HepG2 (cell line): ENCODE data around the gene PAQR6. TPM values are rescaled to one million over a fixed set of nuclear protein-coding genes. Genes with fewer than 3 reads are reported as not detected.

Source experiments
- ATAC-seq: fragments of 200-7000 bp; cut with Tn5 transposase; 3 replicates; pipeline ENCODE4 v1.9.1; 2020; ENCODE audit warnings: mild to moderate bottlenecking, moderate library complexity
- BruUV-seq: library from RNA; stranded (reverse); fragments of 400-500 nt; replicated peaks from 2 replicates; lab custom pipeline; 2021; lab: Mats Ljungman, UMichigan
- CTCF ChIA-PET: fragments of 300-600 bp; formaldehyde crosslinking; extraction: SDS; loops from one replicate; lab custom pipeline; 2021; ENCODE audit warnings: low total read pairs, inconsistent platforms, low intra/inter-chr PET ratio; lab: Yijun Ruan, JAX
- POLR2A ChIA-PET: fragments of 350-600 bp; sonication (Branson Sonifier 250); formaldehyde crosslinking; loops from one replicate; lab custom pipeline; 2020; ENCODE audit warnings: antibody characterized with exemption, inconsistent platforms; lab: Yijun Ruan, JAX
- DNase-seq: peaks from one replicate; pipeline ENCODE4 v3.0.0-alpha.2; 2015; ENCODE audit warnings: low spot score
- FAIRE-seq: peaks from 3 replicates; lab custom pipeline; 2011; peaks lifted over from hg19 to GRCh38; lab: Jason Lieb, UNC
- H2AFZ ChIP-seq: one replicate; pipeline ENCODE4 v1.6.1; 2011; ENCODE audit warnings: low read length, inconsistent platforms
- H3K27ac ChIP-seq: fragments of 300-600 bp; 3 replicates; pipeline ENCODE4 v1.8.0; 2011; ENCODE audit warnings: mixed run types, mild to moderate bottlenecking, mixed read lengths, low read length, inconsistent platforms; ENCODE audit not compliant: insufficient read depth; ENCODE audit errors: extremely low read length
- H3K27me3 ChIP-seq, 2 experiments: fragments of 200-600 bp in 1 of 2; 2 replicates in 1 of 2; 3 replicates in 1 of 2; pipeline versions ENCODE4 v1.6.0 to v1.8.0; 2011; ENCODE audit warnings: low read length in 2 of 2, mild to moderate bottlenecking in 2 of 2, moderate library complexity in 2 of 2, inconsistent platforms in 1 of 2; ENCODE audit not compliant: insufficient read depth in 2 of 2, control insufficient read depth in 1 of 2
- H3K36me3 ChIP-seq, 2 experiments: fragments of 200-600 bp in 1 of 2; replicated peaks in 1 of 2; 2 replicates in 1 of 2; 3 replicates in 1 of 2; pipeline versions ENCODE4 v1.5.1 to v1.8.0; 2011; ENCODE audit warnings: low read length in 2 of 2, inconsistent platforms in 1 of 2; ENCODE audit not compliant: insufficient read depth in 2 of 2, control insufficient read depth in 1 of 2
- H3K4me1 ChIP-seq: 2 replicates; pipeline ENCODE4 v1.5.1; 2012; ENCODE audit warnings: low read length, inconsistent platforms; ENCODE audit not compliant: insufficient read depth
- H3K4me2 ChIP-seq: 2 replicates; pipeline ENCODE4 v1.6.0; 2011; ENCODE audit warnings: low read depth, low read length, inconsistent platforms
- H3K4me3 ChIP-seq, 3 experiments: fragments of 200-600 bp in 1 of 3; sonication (generic), shearing (Covaris generic) in 1 of 3; replicated peaks in 1 of 3; 2 replicates each; pipeline ENCODE4 v1.5.1; 2011 to 2016; ENCODE audit warnings: low read length in 3 of 3, inconsistent platforms in 2 of 3, low read depth in 2 of 3, mild to moderate bottlenecking in 2 of 3, control low read depth in 1 of 3, mixed read lengths in 1 of 3; ENCODE audit not compliant: insufficient read depth in 1 of 3
- H3K79me2 ChIP-seq: one replicate; pipeline ENCODE4 v1.6.1; 2011; ENCODE audit warnings: low read length, inconsistent platforms; ENCODE audit not compliant: insufficient read depth
- H3K9ac ChIP-seq: 2 replicates; pipeline ENCODE4 v1.6.0; 2011; ENCODE audit warnings: mild to moderate bottlenecking, low read depth, low read length, inconsistent platforms; ENCODE audit not compliant: insufficient read depth
- H3K9me3 ChIP-seq: 2 replicates; pipeline ENCODE4 v1.5.1; 2012; ENCODE audit warnings: mild to moderate bottlenecking, low read length
- H4K20me1 ChIP-seq: 2 replicates; pipeline ENCODE4 v1.6.0; 2011; ENCODE audit warnings: inconsistent platforms, mild to moderate bottlenecking, low read length, moderate library complexity; ENCODE audit not compliant: insufficient read depth
- NR2F6 ChIP-seq, 2 experiments: IDR thresholded peaks; 2 replicates each; pipeline ENCODE4 v1.6.1; 2016; ENCODE audit warnings: antibody characterized with exemption in 1 of 2, mild to moderate bottlenecking in 1 of 2
- RARA ChIP-seq: IDR thresholded peaks from 2 replicates; pipeline ENCODE4 v1.6.1; 2016; ENCODE audit warnings: missing genetic modification reagents, missing compliant biosample characterization
- SKIL ChIP-seq: sonication (generic); formaldehyde crosslinking; IDR thresholded peaks from 2 replicates; pipeline ENCODE4 v1.8.0; 2022; ENCODE audit warnings: missing genetic modification reagents, mild to moderate bottlenecking, moderate library complexity, borderline replicate concordance
- SMAD9 ChIP-seq: sonication (generic); formaldehyde crosslinking; IDR thresholded peaks from 2 replicates; pipeline ENCODE4 v1.5.1; 2020; ENCODE audit warnings: mild to moderate bottlenecking, missing genetic modification reagents
- SNAPC4 ChIP-seq: sonication (generic); formaldehyde crosslinking; IDR thresholded peaks from 2 replicates; pipeline ENCODE4 v1.4.0; 2020; ENCODE audit warnings: mild to moderate bottlenecking, missing genetic modification reagents
- TAF15 ChIP-seq: fragments of 200-400 bp; formaldehyde crosslinking; IDR thresholded peaks from one replicate; pipeline ENCODE4 v1.6.1; 2018; ENCODE audit warnings: mild to moderate bottlenecking, low read depth, low read length; ENCODE audit not compliant: poor library complexity, severe bottlenecking
- TCF7 ChIP-seq: sonication (generic); IDR thresholded peaks from 2 replicates; pipeline ENCODE4 v1.6.1; 2016; ENCODE audit warnings: antibody characterized with exemption, low read depth
- ZNF224 ChIP-seq: sonication (generic); formaldehyde crosslinking; IDR thresholded peaks from 2 replicates; pipeline ENCODE4 v1.5.0; 2020; ENCODE audit warnings: mild to moderate bottlenecking, missing genetic modification reagents
- ZNF350 ChIP-seq: sonication (generic); formaldehyde crosslinking; IDR thresholded peaks from 2 replicates; pipeline ENCODE4 v1.4.0; 2020; ENCODE audit warnings: mild to moderate bottlenecking, low read depth, missing genetic modification reagents, borderline replicate concordance
- ZNF44 ChIP-seq: sonication (generic); formaldehyde crosslinking; IDR thresholded peaks from 2 replicates; pipeline ENCODE4 v1.5.1; 2020; ENCODE audit warnings: mild to moderate bottlenecking, missing genetic modification reagents
- ZNF446 ChIP-seq: sonication (generic); formaldehyde crosslinking; IDR thresholded peaks from 2 replicates; pipeline ENCODE4 v1.5.0; 2020; ENCODE audit warnings: mild to moderate bottlenecking, missing genetic modification reagents
- ZNF468 ChIP-seq: sonication (generic); formaldehyde crosslinking; IDR thresholded peaks from 2 replicates; pipeline ENCODE4 v1.8.0; 2022; ENCODE audit warnings: mild to moderate bottlenecking, moderate library complexity, missing genetic modification reagents
- ZNF891 ChIP-seq: sonication (generic); formaldehyde crosslinking; IDR thresholded peaks from 2 replicates; pipeline ENCODE4 v1.5.0; 2020; ENCODE audit warnings: mild to moderate bottlenecking, missing genetic modification reagents
- WGBS: methylation state at CpG from one replicate; pipeline ENCODE4 v1.1.6; 2017; ENCODE audit warnings: low lambda C conversion rate; 5-methylcytosine and 5-hydroxymethylcytosine counted together
- in situ Hi-C: cut with HindIII; loops from 2 replicates; pipeline ENCODE4 v1.10.0; 2017; ENCODE audit warnings: low pct_unique_long_range_greater_than_20kb; ENCODE audit not compliant: extremely low pct_ligation_motif_present
- intact Hi-C: fragments of 100-400 bp; cut with micrococcal nuclease; formaldehyde crosslinking; loops from one replicate; pipeline ENCODE4 v1.10.0; 2022; ENCODE audit not compliant: unreplicated experiment
- polyA plus RNA-seq, 8 experiments: library from polyadenylated mRNA; depleted of rRNA in 3 of 8; stranded (reverse) in 7 of 8; unstranded in 1 of 8; fragments of >200 nt; fragmentation: Illumina TruSeq in 4 of 8; extraction: Trizol in 4 of 8; gene quantifications; 2 replicates each; pipeline versions ENCODE4 v1.2.1 to v1.2.3, GENCODE V29; 2011 to 2016; ENCODE audit warnings: low read depth in 4 of 8, missing spikeins in 1 of 8, mixed read lengths in 1 of 8; ENCODE audit not compliant: insufficient read depth in 1 of 8
- total RNA-seq, 5 experiments: library from RNA; depleted of rRNA; stranded (reverse); fragments of >200 nt; fragmentation: Illumina TruSeq; extraction: Trizol; gene quantifications; 2 replicates each; pipeline ENCODE4 v1.2.3, GENCODE V29; 2016; ENCODE audit warnings: low read depth in 1 of 5

The PAQR6 gene
- total and polyA plus RNA-seq, 2 of the 13 experiments (the other 11 are each of a cell fraction or from before 2014, with no cell fraction given) = 0.82 to 1.4 TPM

- no peak for TF ChIP-seq ZNF468 (CRISPR knock-in tag)
- peak; percentile 73; the same call in 1 of the 2 replicates for TF ChIP-seq ZNF350 (CRISPR knock-in tag)
- no peak for TF ChIP-seq NR2F6 (IDR thresholded peaks at IDR 0.05)
- TF ChIP-seq NR2F6 (CRISPR knock-in tag; IDR thresholded peaks at IDR 0.05) = 0 out of 2 replicates have a peak, but pooled peaks have one; percentile 45
- TF ChIP-seq SMAD9 (CRISPR knock-in tag) = peak; percentile 65; the same call in 1 of the 2 replicates
- TF ChIP-seq SKIL (CRISPR knock-in tag) = 0 out of 2 replicates have a peak, but pooled peaks have one; percentile 12
- TF ChIP-seq TCF7 = no peak
- peak; percentile 91 for TF ChIP-seq ZNF44 (CRISPR knock-in tag)
Measured at GRCh38 chr1:156282479-156283222, 34.8 kb upstream of the PAQR6 start, which contains the start of gene SMG5 (continued).

- in situ Hi-C loops = no loop called here
- peak overlapping the region; percentile 96 for H3K9ac ChIP-seq
- FAIRE-seq = peak; percentile 58
- peak; percentile 53; the same call in 1 of the 2 replicates for TF ChIP-seq ZNF891 (CRISPR knock-in tag)
- TF ChIP-seq SNAPC4 (CRISPR knock-in tag) = no peak
- peak; percentile 65; the same call in 1 of the 2 replicates for TF ChIP-seq ZNF224 (CRISPR knock-in tag)
- TF ChIP-seq RARA = peak; percentile 2; the same call in 1 of the 2 replicates
- TF ChIP-seq ZNF446 = 0 out of 2 replicates have a peak, but pooled peaks have one; percentile 19
- no peak for TF ChIP-seq TAF15
Measured at GRCh38 chr1:156281693-156282478, 34.0 kb upstream of the PAQR6 start.

More at GRCh38 chr1:156281693-156282478, 34.0 kb upstream of the PAQR6 start:
- Histone ChIP-seq H3K4me3 (peak overlapping the region; percentile 71 to 95 (median 87)), H3K9me3 (no peaks in the 10 kb centered on the region), H3K79me2 (peaks cover 50% of the 10 kb centered on the region), H3K4me2 (peak overlapping the region; percentile 88), H3K4me1 (peaks cover 33% of the 10 kb centered on the region), H3K36me3 (peaks cover 12 to 37% of the 10 kb centered on the region in 2 experiments), H4K20me1 (peaks cover 14% of the 10 kb centered on the region), H2AFZ (no peak overlapping the region), H3K27me3 (no peaks in the 10 kb centered on the region; a peak in 1 of 5 replicates), H3K27ac (peak overlapping the region; percentile 78)
- DNase-seq (peak; percentile 35), ATAC-seq (peak; percentile 21)
- POLR2A ChIA-PET = interaction anchor here (0.7 to 7.1 kb wide), 23 partner anchors 10 to 228 kb away, joined by 3 to 115 read pairs (median 5); partner anchors contain the start of genes CCT3, GLMP, LAMTOR2 and PAQR6
- WGBS = 9% methylated on average over 21 of the region's 22 CpGs
- intact Hi-C loops = no loop called here
- CTCF ChIA-PET = no interaction called here
- BruUV-seq = TSS peak; percentile 55
